HEK293T (cell line): ENCODE measurements around the gene KIZ.

Experiments used
- ARNT ChIP-seq: fragments of 450-650 bp; IDR thresholded peaks from 2 replicates; pipeline ENCODE4 v1.6.1; 2017; ENCODE audit warnings: mild to moderate bottlenecking
- BHLHE40 ChIP-seq: fragments of 450-650 bp; IDR thresholded peaks from 2 replicates; pipeline ENCODE4 v1.6.1; 2016; ENCODE audit warnings: mild to moderate bottlenecking, moderate library complexity, borderline replicate concordance
- CTBP1 ChIP-seq: fragments of 450-650 bp; IDR thresholded peaks from 2 replicates; pipeline ENCODE4 v1.6.1; 2016; ENCODE audit warnings: borderline replicate concordance
- ELF4 ChIP-seq: fragments of 450-650 bp; IDR thresholded peaks from 2 replicates; pipeline ENCODE4 v1.6.1; 2017; ENCODE audit warnings: antibody characterized with exemption
- FOXA1 ChIP-seq: fragments of 450-650 bp; IDR thresholded peaks from 2 replicates; pipeline ENCODE4 v1.6.1; 2016; ENCODE audit warnings: mild to moderate bottlenecking
- FOXM1 ChIP-seq: fragments of 450-650 bp; IDR thresholded peaks from 2 replicates; pipeline ENCODE4 v1.6.1; 2017; ENCODE audit warnings: mild to moderate bottlenecking, borderline replicate concordance
- L3MBTL2 ChIP-seq: fragments of 450-650 bp; conservative IDR thresholded peaks from 2 replicates; pipeline ENCODE4 v1.6.1; 2016; ENCODE audit warnings: mild to moderate bottlenecking
- LEF1 ChIP-seq: fragments of 450-650 bp; IDR thresholded peaks from 2 replicates; pipeline ENCODE4 v1.6.1; 2017; ENCODE audit warnings: mild to moderate bottlenecking, borderline replicate concordance
- NFRKB ChIP-seq: fragments of 450-650 bp; IDR thresholded peaks from 2 replicates; pipeline ENCODE4 v1.6.1; 2016; ENCODE audit warnings: mild to moderate bottlenecking, moderate library complexity
- SP1 ChIP-seq: fragments of 450-650 bp; IDR thresholded peaks from 2 replicates; pipeline ENCODE4 v1.6.1; 2017
- SUZ12 ChIP-seq: fragments of 450-650 bp; IDR thresholded peaks from 2 replicates; pipeline ENCODE4 v1.6.1; 2016; ENCODE audit warnings: mild to moderate bottlenecking
- TARDBP ChIP-seq: fragments of 450-650 bp; IDR thresholded peaks from 2 replicates; pipeline ENCODE4 v1.6.1; 2016
- ZNF384 ChIP-seq: fragments of 450-650 bp; IDR thresholded peaks from 2 replicates; pipeline ENCODE4 v1.6.1; 2016

- no peak for TF ChIP-seq TARDBP
- TF ChIP-seq SP1, result no peak
- no peak for TF ChIP-seq FOXM1
- no peak for TF ChIP-seq FOXA1
- TF ChIP-seq SUZ12, result no peak
- TF ChIP-seq L3MBTL2, result no peak
- TF ChIP-seq ARNT, result no peak
- no peak for TF ChIP-seq LEF1
- TF ChIP-seq ZNF384, result no peak
- TF ChIP-seq BHLHE40, result no peak
- no peak for TF ChIP-seq NFRKB
- no peak for TF ChIP-seq CTBP1
- TF ChIP-seq ELF4, result no peak
Observed at GRCh38 chr20:21251278-21251677, 125.4 kb downstream of the KIZ start.
